Psoas muscle (tissue), 8 donors: ENCODE data around the gene FGF14. TPM values are rescaled to one million over a fixed set of nuclear protein-coding genes. Genes with fewer than 3 reads are reported as not detected.
"Not testable (repeated sequence)": the region's sequence is repeated elsewhere in the genome, so short reads cannot be mapped to it uniquely, and the experiment has no call there.

Experiments
- ATAC-seq, 4 donors: fragments of 200-7000 bp; cut with Tn5 transposase; one replicate each; pipeline ENCODE4 v1.9.1; 2020; ENCODE audit warnings: moderate library complexity in 3 of 4, mild to moderate bottlenecking in 2 of 4
- DNase-seq, 2 donors: peaks; one replicate each; pipeline ENCODE4 v3.0.0-alpha.2; 2020
- H3K27ac ChIP-seq: fragments of 200-600 bp; one replicate; pipeline ENCODE4 v1.8.0; 2022
- H3K27me3 ChIP-seq, 3 donors: fragments of 200-600 bp in 1 of 3; one replicate each; pipeline versions ENCODE4 v1.6.1 to v1.8.0; 2013 to 2022; ENCODE audit warnings: low read length in 2 of 3, mild to moderate bottlenecking in 2 of 3, moderate library complexity in 1 of 3; ENCODE audit not compliant: insufficient read depth in 3 of 3
- H3K36me3 ChIP-seq, 2 donors: fragments of 200-600 bp in 1 of 2; one replicate each; pipeline versions ENCODE4 v1.6.1 to v1.8.0; 2013 to 2022; ENCODE audit warnings: low read depth in 1 of 2, mild to moderate bottlenecking in 1 of 2, moderate library complexity in 1 of 2; ENCODE audit not compliant: insufficient read depth in 1 of 2
- H3K4me1 ChIP-seq: fragments of 200-600 bp; one replicate; pipeline ENCODE4 v1.8.0; 2022
- H3K4me3 ChIP-seq: fragments of 200-600 bp; one replicate; pipeline ENCODE4 v1.8.0; 2022; ENCODE audit warnings: mild to moderate bottlenecking
- H3K9me3 ChIP-seq: fragments of 200-600 bp; one replicate; pipeline ENCODE4 v1.8.0; 2022
- WGBS, 3 donors: extraction: QIAGEN DNeasy Blood & Tissue Kit; methylation state at CpG; one replicate each; pipeline versions ENCODE4 v1.1.6 to v1.1.7; 2013; 5-methylcytosine and 5-hydroxymethylcytosine counted together
- intact Hi-C, 2 donors: fragments of 100-400 bp; cut with DNase I; formaldehyde crosslinking; loops; one replicate each; pipeline versions ENCODE4 v1.11.0 to v1.14.2; 2022
- polyA plus RNA-seq, 3 donors: library from polyadenylated mRNA; stranded (reverse); fragments of 200-250 nt; gene quantifications; one replicate each; pipeline ENCODE4 v1.2.3, GENCODE V29; 2013
- total RNA-seq, 4 donors: library from RNA; stranded (reverse); fragmentation: NEBNext Ultra II Directional in 2 of 4; extraction: Animal tissue kit (Norgen Biotek cat#: 25700) in 2 of 4; gene quantifications; one replicate each; pipeline versions ENCODE4 v1.2.1 to v1.2.4, GENCODE V29; 2021 to 2023
- TF ChIP-seq, protein P1 (sequence below): fragments of 200-600 bp; IDR thresholded peaks from one replicate; pipeline ENCODE4 v1.8.0; 2022; ENCODE audit warnings: antibody characterized with exemption
- donor health status: healthy with polysubstance abuse.
- donor health status: DM: no; HTN: no; CAD: no; lungs with moderate emphysema.
- donor health status: Bipolar disorder and iron deficiency.
- donor health status: healthy.
- donor health status: DM: yes; HTN: yes; CAD: no.
- donor health status: DM: no; HTN: no; CAD: no.
- donor health status: DM: no; HTN: no; CAD: no.
- donor health status: DM: yes; HTN: yes; CAD: no.

Gene FGF14
- total and polyA plus RNA-seq, 7 donors: 0.01 to 0.05 (median 0.02) TPM; not detected in 4

DNA sequence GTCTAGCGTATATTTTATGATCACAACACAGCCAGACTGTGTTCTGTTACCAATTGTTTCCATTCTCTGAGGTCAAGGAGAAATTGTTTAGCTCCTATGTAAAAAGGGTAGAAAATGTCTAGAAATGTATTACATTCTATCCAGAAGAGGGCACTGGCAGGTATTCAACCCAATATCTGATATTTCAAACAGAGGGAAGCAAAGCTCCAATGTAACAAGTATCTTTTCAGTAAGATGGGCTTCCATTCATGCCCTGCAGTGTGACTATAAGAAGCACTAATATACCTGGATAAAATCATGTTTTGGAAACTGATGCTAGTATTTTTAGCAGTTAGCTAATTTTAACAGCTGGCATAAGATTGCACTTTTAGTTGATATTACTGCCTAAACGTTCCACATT, 312.7 kb downstream of the FGF14 start:
- Histone ChIP-seq H3K36me3 (no peaks in the 10 kb centered on the region), H3K9me3 (no peaks in the 10 kb centered on the region), H3K4me1 (no peaks in the 10 kb centered on the region), H3K27ac (peak overlapping the region; percentile 53), H3K27me3 (no peaks in the 10 kb centered on the region), H3K4me3 (no peak overlapping the region)
- intact Hi-C loops: loop anchor here in 1 of 2 donors (10.0 kb wide), 1 partner anchor 144 kb away; no protein-coding TSS in a partner anchor
- TF ChIP-seq, protein P1, sequence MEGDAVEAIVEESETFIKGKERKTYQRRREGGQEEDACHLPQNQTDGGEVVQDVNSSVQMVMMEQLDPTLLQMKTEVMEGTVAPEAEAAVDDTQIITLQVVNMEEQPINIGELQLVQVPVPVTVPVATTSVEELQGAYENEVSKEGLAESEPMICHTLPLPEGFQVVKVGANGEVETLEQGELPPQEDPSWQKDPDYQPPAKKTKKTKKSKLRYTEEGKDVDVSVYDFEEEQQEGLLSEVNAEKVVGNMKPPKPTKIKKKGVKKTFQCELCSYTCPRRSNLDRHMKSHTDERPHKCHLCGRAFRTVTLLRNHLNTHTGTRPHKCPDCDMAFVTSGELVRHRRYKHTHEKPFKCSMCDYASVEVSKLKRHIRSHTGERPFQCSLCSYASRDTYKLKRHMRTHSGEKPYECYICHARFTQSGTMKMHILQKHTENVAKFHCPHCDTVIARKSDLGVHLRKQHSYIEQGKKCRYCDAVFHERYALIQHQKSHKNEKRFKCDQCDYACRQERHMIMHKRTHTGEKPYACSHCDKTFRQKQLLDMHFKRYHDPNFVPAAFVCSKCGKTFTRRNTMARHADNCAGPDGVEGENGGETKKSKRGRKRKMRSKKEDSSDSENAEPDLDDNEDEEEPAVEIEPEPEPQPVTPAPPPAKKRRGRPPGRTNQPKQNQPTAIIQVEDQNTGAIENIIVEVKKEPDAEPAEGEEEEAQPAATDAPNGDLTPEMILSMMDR: no peak
- ATAC-seq: no peak
- WGBS, 3 donors: 45 to 74% (median 46%) methylated on average over 2 of the region's 2 CpGs
- DNase-seq: no peak

DNA sequence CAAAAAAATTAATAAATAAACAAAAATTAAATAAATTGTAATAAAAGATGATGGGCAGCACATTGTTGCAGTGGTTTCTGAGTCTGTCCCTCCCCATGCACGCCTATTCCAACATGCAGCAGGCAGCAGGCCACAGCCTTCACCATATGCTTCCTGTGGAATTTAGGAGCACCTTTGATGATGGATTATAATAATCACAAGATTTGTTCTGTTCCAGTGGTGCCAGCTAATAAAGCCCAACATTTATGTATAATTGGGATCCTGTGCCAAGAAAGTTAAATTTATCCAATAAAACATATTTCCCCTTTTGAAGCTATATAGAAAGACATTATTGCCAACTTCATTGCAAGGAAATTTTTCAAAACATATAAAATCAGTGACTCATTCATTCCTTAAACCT, 328.6 kb downstream of the FGF14 start:
- H3K4me1 ChIP-seq: no peaks in the 10 kb centered on the region
- H3K36me3 ChIP-seq: no peaks in the 10 kb centered on the region
- H3K4me3 ChIP-seq: no peak overlapping the region
- TF ChIP-seq, protein P1: no peak
- no peaks in the 10 kb centered on the region for H3K27me3 ChIP-seq
- 55 to 67% (median 57%) methylated on average over 1 of the region's 1 CpG for WGBS, 3 donors
- no peak overlapping the region for H3K27ac ChIP-seq
- DNase-seq (no peak), ATAC-seq (no peak)
- intact Hi-C loops: no loop called here
- H3K9me3 ChIP-seq: no peaks in the 10 kb centered on the region

DNA sequence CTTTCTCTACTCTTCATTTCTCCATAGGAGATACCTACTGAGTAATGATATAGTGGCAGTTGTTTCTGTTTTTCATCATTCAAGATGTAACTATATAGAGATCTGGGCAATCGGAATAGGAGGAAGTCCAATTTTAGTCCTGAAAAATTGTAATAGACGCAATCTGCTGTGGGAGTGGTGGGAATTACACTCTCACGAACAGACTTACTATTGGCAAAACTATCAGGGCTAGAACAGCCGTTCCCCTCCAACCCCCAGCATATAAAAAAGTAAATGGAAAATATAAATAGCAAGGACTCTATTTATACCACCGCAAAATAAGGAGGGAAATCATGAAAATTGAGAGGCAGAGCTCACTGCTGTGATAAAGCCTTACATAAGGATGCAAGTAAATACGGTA, 330.1 kb downstream of the FGF14 start:
- TF ChIP-seq, protein P1: no peak
- WGBS, 3 donors: 84% methylated on average over 6 of the region's 6 CpGs
- no peaks in the 10 kb centered on the region for H3K36me3 ChIP-seq
- ATAC-seq: no peak
- DNase-seq: no peak
- no peaks in the 10 kb centered on the region for H3K9me3 ChIP-seq
- intact Hi-C loops: no loop called here
- no peak overlapping the region for H3K4me3 ChIP-seq
- H3K4me1 ChIP-seq: no peaks in the 10 kb centered on the region
- H3K27me3 ChIP-seq: no peaks in the 10 kb centered on the region
- no peak overlapping the region for H3K27ac ChIP-seq

DNA sequence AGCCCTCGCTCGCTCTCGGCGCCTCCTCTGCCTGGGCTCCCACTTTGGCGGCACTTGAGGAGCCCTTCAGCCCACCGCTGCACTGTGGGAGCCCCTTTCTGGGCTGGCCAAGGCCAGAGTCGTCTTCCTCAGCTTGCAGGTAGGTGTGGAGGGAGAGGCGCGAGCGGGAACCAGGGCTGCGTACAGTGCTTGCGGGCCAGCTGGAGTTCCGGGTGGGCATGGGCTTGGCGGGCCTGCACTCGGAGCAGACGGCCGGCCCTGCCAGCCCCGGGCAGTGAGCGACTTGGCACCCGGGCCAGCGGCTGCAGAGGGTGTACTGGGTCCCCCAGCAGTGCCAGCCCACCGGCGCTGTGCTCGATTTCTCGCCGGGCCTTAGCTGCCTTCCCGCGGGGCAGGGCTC, 333.5 kb downstream of the FGF14 start:
- DNase-seq, H3K4me3 ChIP-seq, intact Hi-C loops, H3K27me3 ChIP-seq, H3K36me3 ChIP-seq, H3K4me1 ChIP-seq, H3K9me3 ChIP-seq, ATAC-seq, H3K27ac ChIP-seq: not testable (repeated sequence)
- WGBS, 3 donors: 89 to 96% (median 90%) methylated on average over 15 to 20 of the region's 28 CpGs

DNA sequence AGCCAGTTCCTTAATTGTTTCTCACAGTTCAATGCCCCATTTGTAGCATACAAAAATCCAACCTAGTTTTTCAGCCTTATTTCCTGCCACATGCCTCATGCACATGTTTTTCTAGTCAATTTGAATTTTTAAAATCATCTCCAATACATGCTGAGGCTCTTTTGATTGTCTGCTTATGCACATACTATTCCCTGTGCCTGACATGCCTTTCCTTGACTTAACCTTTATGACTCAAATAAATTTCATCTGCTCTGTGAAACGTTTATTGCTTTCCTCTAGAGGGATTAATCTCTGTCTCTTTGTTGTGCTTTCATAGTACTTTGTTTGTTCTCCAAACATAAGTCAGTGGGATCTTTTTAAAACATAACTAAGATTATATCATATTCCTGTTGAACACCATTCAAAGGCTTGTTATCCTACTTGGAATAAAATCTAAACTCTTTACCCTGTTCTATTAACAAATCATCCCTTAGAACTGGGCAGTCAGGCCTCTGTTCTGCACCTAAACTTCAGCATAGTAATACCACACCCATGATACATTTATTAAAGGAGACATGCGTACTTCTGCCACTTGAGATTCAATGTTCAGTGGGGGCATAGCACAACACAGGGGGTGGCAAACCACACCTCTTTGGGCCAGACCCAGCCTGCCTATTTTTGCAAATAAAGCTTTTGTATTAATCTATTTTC, 346.6 kb downstream of the FGF14 start:
- intact Hi-C loops: no loop called here
- Histone ChIP-seq H3K27ac (no peak overlapping the region), H3K36me3 (no peaks in the 10 kb centered on the region), H3K27me3 (no peaks in the 10 kb centered on the region), H3K9me3 (peaks cover 13% of the 10 kb centered on the region), H3K4me1 (no peaks in the 10 kb centered on the region), H3K4me3 (no peak overlapping the region)
- DNase-seq (no peak), ATAC-seq (no peak)
- TF ChIP-seq, protein P1: no peak
- WGBS, 3 donors: 50 to 53% (median 52%) methylated on average over 2 of the region's 2 CpGs
